ENCODE results near the gene SLC39A8.
"Not testable (repeated sequence)": the region's sequence is repeated elsewhere in the genome, so short reads cannot be mapped to it uniquely, and the experiment has no call there.

Gene SLC39A8

GRCh38 chr4:102268355-102268754 lies 76.9 kb downstream of the SLC39A8 start:
- Mint-ChIP-seq H3K4me3 (no peak overlapping the region), H3K27me3 (no peaks in the 10 kb centered on the region), H3K36me3 (ENCODE audit: insufficient read depth) (peaks cover 7% of the 10 kb centered on the region), H3K9me3 (no peaks in the 10 kb centered on the region), H3K27ac (no peak overlapping the region), H3K4me1 (ENCODE audit: low read depth in 2 of 2) (no peaks in the 10 kb centered on the region)
- ATAC-seq (replicated peaks) (no peak), DNase-seq (no peak)

GRCh38 chr4:102263024-102263787 lies 82.1 kb downstream of the SLC39A8 start:
- DNase-seq (no peak), ATAC-seq (replicated peaks) (peak; percentile 49)
- peaks cover 8% of the 10 kb centered on the region for H3K36me3 Mint-ChIP-seq (ENCODE audit: insufficient read depth)
- no peaks in the 10 kb centered on the region for H3K27me3 Mint-ChIP-seq
- peak overlapping the region in 1 of 2 donors; percentile 80 for H3K27ac Mint-ChIP-seq
- H3K9me3 Mint-ChIP-seq = no peaks in the 10 kb centered on the region
- peaks cover 0 to 3% of the 10 kb centered on the region in 2 donors for H3K4me1 Mint-ChIP-seq (ENCODE audit: low read depth in 2 of 2)
- H3K4me3 Mint-ChIP-seq = no peak overlapping the region

GRCh38 chr4:102259702-102260101 lies 85.6 kb downstream of the SLC39A8 start:
- Mint-ChIP-seq H3K4me1 (ENCODE audit: low read depth in 2 of 2) (peaks cover 0 to 3% of the 10 kb centered on the region in 2 donors), H3K9me3 (no peaks in the 10 kb centered on the region), H3K27ac (no peak overlapping the region), H3K27me3 (no peaks in the 10 kb centered on the region), H3K4me3 (no peak overlapping the region), H3K36me3 (ENCODE audit: insufficient read depth) (peaks cover 2% of the 10 kb centered on the region)
- no peak for ATAC-seq (replicated peaks)
- DNase-seq = no peak

- Mint-ChIP-seq H3K36me3 (ENCODE audit: insufficient read depth) (peaks cover 2% of the 10 kb centered on the region), H3K4me1 (ENCODE audit: low read depth in 2 of 2) (peaks cover 0 to 3% of the 10 kb centered on the region in 2 donors), H3K27ac (no peak overlapping the region), H3K4me3 (no peak overlapping the region), H3K9me3 (no peaks in the 10 kb centered on the region), H3K27me3 (no peaks in the 10 kb centered on the region)
- DNase-seq (no peak), ATAC-seq (replicated peaks) (no peak)
Observed at GRCh38 chr4:102259081-102259480, 86.2 kb downstream of the SLC39A8 start.

- Mint-ChIP-seq H3K4me3 (no peak overlapping the region), H3K27me3 (no peaks in the 10 kb centered on the region), H3K36me3 (ENCODE audit: insufficient read depth) (no peaks in the 10 kb centered on the region), H3K9me3 (no peaks in the 10 kb centered on the region), H3K27ac (no peak overlapping the region), H3K4me1 (ENCODE audit: low read depth in 2 of 2) (no peaks in the 10 kb centered on the region)
- no peak for DNase-seq
- no peak for ATAC-seq (replicated peaks)
Observed at GRCh38 chr4:102256321-102256720, 89.0 kb downstream of the SLC39A8 start.

GRCh38 chr4:102253860-102254259 lies 91.4 kb downstream of the SLC39A8 start:
- Mint-ChIP-seq H3K36me3 (ENCODE audit: insufficient read depth) (no peaks in the 10 kb centered on the region), H3K27me3 (no peaks in the 10 kb centered on the region), H3K27ac (no peak overlapping the region), H3K4me3 (no peak overlapping the region), H3K4me1 (ENCODE audit: low read depth in 2 of 2) (no peaks in the 10 kb centered on the region), H3K9me3 (no peaks in the 10 kb centered on the region)
- DNase-seq = no peak
- ATAC-seq (replicated peaks) = no peak

GRCh38 chr4:102252171-102252570 lies 93.1 kb downstream of the SLC39A8 start:
- DNase-seq (no peak), ATAC-seq (replicated peaks) (no peak)
- no peaks in the 10 kb centered on the region for H3K27me3 Mint-ChIP-seq
- no peak overlapping the region for H3K4me3 Mint-ChIP-seq
- no peaks in the 10 kb centered on the region for H3K9me3 Mint-ChIP-seq
- no peaks in the 10 kb centered on the region for H3K36me3 Mint-ChIP-seq (ENCODE audit: insufficient read depth)
- H3K4me1 Mint-ChIP-seq (ENCODE audit: low read depth in 2 of 2) = no peaks in the 10 kb centered on the region
- H3K27ac Mint-ChIP-seq = no peak overlapping the region

- DNase-seq (no peak), ATAC-seq (replicated peaks) (no peak)
- H3K36me3 Mint-ChIP-seq (ENCODE audit: insufficient read depth) = no peaks in the 10 kb centered on the region
- H3K27ac Mint-ChIP-seq = no peak overlapping the region
- no peaks in the 10 kb centered on the region for H3K9me3 Mint-ChIP-seq
- H3K4me1 Mint-ChIP-seq (ENCODE audit: low read depth in 2 of 2) = no peaks in the 10 kb centered on the region
- no peak overlapping the region for H3K4me3 Mint-ChIP-seq
- peaks cover 0 to 5% of the 10 kb centered on the region in 2 donors for H3K27me3 Mint-ChIP-seq
Observed at GRCh38 chr4:102250341-102250740, 94.9 kb downstream of the SLC39A8 start.

GRCh38 chr4:102247041-102247440 lies 98.2 kb downstream of the SLC39A8 start:
- peaks cover 16 to 19% of the 10 kb centered on the region in 2 donors for H3K27me3 Mint-ChIP-seq
- peaks cover 0 to 11% of the 10 kb centered on the region in 2 donors for H3K9me3 Mint-ChIP-seq
- H3K36me3 Mint-ChIP-seq (ENCODE audit: insufficient read depth) = peaks cover 2% of the 10 kb centered on the region
- DNase-seq = no peak
- H3K27ac Mint-ChIP-seq = no peak overlapping the region
- no peaks in the 10 kb centered on the region for H3K4me1 Mint-ChIP-seq (ENCODE audit: low read depth in 2 of 2)
- no peak for ATAC-seq (replicated peaks)
- no peak overlapping the region for H3K4me3 Mint-ChIP-seq

GRCh38 chr4:102246416-102246815 lies 98.9 kb downstream of the SLC39A8 start:
- Mint-ChIP-seq H3K9me3 (peaks cover 0 to 11% of the 10 kb centered on the region in 2 donors), H3K27me3 (peaks cover 16 to 19% of the 10 kb centered on the region in 2 donors), H3K4me1 (ENCODE audit: low read depth in 2 of 2) (no peaks in the 10 kb centered on the region), H3K36me3 (ENCODE audit: insufficient read depth) (peaks cover 2% of the 10 kb centered on the region), H3K27ac (no peak overlapping the region), H3K4me3 (no peak overlapping the region)
- ATAC-seq (replicated peaks) = no peak
- no peak for DNase-seq

GRCh38 chr4:102244878-102245535 lies 100.3 kb downstream of the SLC39A8 start:
- Mint-ChIP-seq H3K27me3 (peaks cover 16 to 19% of the 10 kb centered on the region in 2 donors), H3K4me1 (ENCODE audit: low read depth in 2 of 2) (no peaks in the 10 kb centered on the region), H3K36me3 (ENCODE audit: insufficient read depth) (peaks cover 2% of the 10 kb centered on the region), H3K4me3 (no peak overlapping the region), H3K27ac (no peak overlapping the region), H3K9me3 (peaks cover 0 to 11% of the 10 kb centered on the region in 2 donors)
- ATAC-seq (replicated peaks) (no peak), DNase-seq (no peak)

- not testable (repeated sequence) for ATAC-seq (replicated peaks); H3K4me1 Mint-ChIP-seq (ENCODE audit: low read depth in 2 of 2); H3K27ac Mint-ChIP-seq; DNase-seq; H3K4me3 Mint-ChIP-seq; H3K36me3 Mint-ChIP-seq (ENCODE audit: insufficient read depth)
- peaks cover 0 to 11% of the 10 kb centered on the region in 2 donors for H3K9me3 Mint-ChIP-seq
- peaks cover 16 to 19% of the 10 kb centered on the region in 2 donors for H3K27me3 Mint-ChIP-seq
Observed at GRCh38 chr4:102243296-102243695, 102.0 kb downstream of the SLC39A8 start.

GRCh38 chr4:102234243-102234838 lies 110.9 kb downstream of the SLC39A8 start:
- no peak overlapping the region for H3K27ac Mint-ChIP-seq
- no peak for ATAC-seq (replicated peaks)
- no peaks in the 10 kb centered on the region for H3K36me3 Mint-ChIP-seq (ENCODE audit: insufficient read depth)
- peaks cover 0 to 17% of the 10 kb centered on the region in 2 donors for H3K27me3 Mint-ChIP-seq
- no peaks in the 10 kb centered on the region for H3K4me1 Mint-ChIP-seq (ENCODE audit: low read depth in 2 of 2)
- H3K4me3 Mint-ChIP-seq = no peak overlapping the region
- no peaks in the 10 kb centered on the region for H3K9me3 Mint-ChIP-seq
- no peak for DNase-seq

GRCh38 chr4:102230194-102230593 lies 115.1 kb downstream of the SLC39A8 start:
- Mint-ChIP-seq H3K4me1 (ENCODE audit: low read depth in 2 of 2) (no peaks in the 10 kb centered on the region), H3K9me3 (peaks cover 0 to 2% of the 10 kb centered on the region in 2 donors), H3K36me3 (ENCODE audit: insufficient read depth) (no peaks in the 10 kb centered on the region), H3K4me3 (no peak overlapping the region), H3K27ac (no peak overlapping the region), H3K27me3 (peaks cover 0 to under 1% of the 10 kb centered on the region in 2 donors)
- ATAC-seq (replicated peaks) = no peak
- DNase-seq = no peak

Data from effector memory CD8-positive, alpha-beta T cell (primary cell).